HG02884 (cell line): ENCODE data around the gene FBP2.
"Not testable (repeated sequence)": the region's sequence is repeated elsewhere in the genome, so short reads cannot be mapped to it uniquely, and the experiment has no call there.

Experiments
- ATAC-seq: cut with Tn5 transposase; IDR thresholded peaks from one replicate; pipeline ENCODE4 v1.9.1; 2021; ENCODE audit warnings: mild to moderate bottlenecking, moderate library complexity; ENCODE audit not compliant: unreplicated experiment

The FBP2 gene

GRCh38 chr9:94564279-94564678 lies 29.3 kb downstream of the FBP2 start:
- ATAC-seq, result not testable (repeated sequence)

- no peak for ATAC-seq
Measured at GRCh38 chr9:94563548-94563947, 30.1 kb downstream of the FBP2 start.

GRCh38 chr9:94560237-94560636 lies 33.4 kb downstream of the FBP2 start:
- ATAC-seq, result no peak

- ATAC-seq, result no peak
Measured at GRCh38 chr9:94557376-94557775, 36.2 kb downstream of the FBP2 start.

- no peak for ATAC-seq
Measured at GRCh38 chr9:94554439-94555331, 38.9 kb downstream of the FBP2 start, which contains the start of gene PCAT7. Gene PCAT7, plus strand, starts transcription at chr9:94555083.

GRCh38 chr9:94554078-94554438 lies 39.6 kb downstream of the FBP2 start:
- ATAC-seq, result no peak

- ATAC-seq, result no peak
Measured at GRCh38 chr9:94553029-94553938, 40.3 kb downstream of the FBP2 start.

- no peak for ATAC-seq
Measured at GRCh38 chr9:94545940-94546339, 47.7 kb downstream of the FBP2 start.

- not testable (repeated sequence) for ATAC-seq
Measured at GRCh38 chr9:94544335-94544734, 49.3 kb downstream of the FBP2 start.

- ATAC-seq, result no peak
Measured at GRCh38 chr9:94538908-94539307, 54.7 kb downstream of the FBP2 start.

GRCh38 chr9:94534901-94535300 lies 58.7 kb downstream of the FBP2 start:
- ATAC-seq, result no peak

GRCh38 chr9:94533601-94534000 lies 60.0 kb downstream of the FBP2 start:
- no peak for ATAC-seq

- ATAC-seq, result no peak
Measured at GRCh38 chr9:94533155-94533554, 60.5 kb downstream of the FBP2 start.

- ATAC-seq, result no peak
Measured at GRCh38 chr9:94528886-94529285, 64.7 kb downstream of the FBP2 start.

- no peak for ATAC-seq
Measured at GRCh38 chr9:94526951-94527350, 66.7 kb downstream of the FBP2 start.

- ATAC-seq, result no peak
Measured at GRCh38 chr9:94526271-94526670, 67.4 kb downstream of the FBP2 start.

- ATAC-seq, result no peak
Measured at GRCh38 chr9:94525396-94526035, 68.1 kb downstream of the FBP2 start.

GRCh38 chr9:94517254-94517653 lies 76.4 kb downstream of the FBP2 start:
- ATAC-seq, result no peak

- ATAC-seq, result no peak
Measured at GRCh38 chr9:94514722-94515121, 78.9 kb downstream of the FBP2 start.

- no peak for ATAC-seq
Measured at GRCh38 chr9:94511955-94512265, 81.7 kb downstream of the FBP2 start.

GRCh38 chr9:94511134-94511954 lies 82.3 kb downstream of the FBP2 start:
- no peak for ATAC-seq
